SK-N-SH (cell line): ENCODE measurements around the gene IFT122. TPM values are rescaled to one million over a fixed set of nuclear protein-coding genes. Genes with fewer than 3 reads are reported as not detected.

Experiments
- CTCF ChIA-PET: fragments of 300-600, 350-600 bp; formaldehyde crosslinking; extraction: SDS; loops from one replicate; lab custom pipeline; 2021; lab: Yijun Ruan, JAX
- POLR2A ChIA-PET: fragments of 350-600 bp; sonication (Branson Sonifier 250); formaldehyde crosslinking; extraction: SDS; loops from one replicate; lab custom pipeline; 2020; ENCODE audit warnings: antibody characterized with exemption, inconsistent platforms; lab: Yijun Ruan, JAX
- DNase-seq: peaks from one replicate; pipeline ENCODE4 v3.0.0; 2012
- H2AFZ ChIP-seq: fragments of 200-600 bp; sonication (generic); 2 replicates; pipeline ENCODE4 v1.8.1; 2016; ENCODE audit warnings: antibody characterized with exemption, mild to moderate bottlenecking, low read depth
- H3F3A ChIP-seq: fragments of 200-600 bp; sonication (generic); replicated peaks from 2 replicates; pipeline ENCODE3; 2016; ENCODE audit warnings: antibody characterized with exemption, mild to moderate bottlenecking; ENCODE audit not compliant: insufficient read depth
- H3K27ac ChIP-seq, 2 experiments: fragments of 200-500 bp in 1 of 2; fragments of 200-600 bp in 1 of 2; sonication (Bioruptor generic) in 1 of 2; sonication (generic), shearing (Covaris generic) in 1 of 2; 2 replicates each; pipeline versions ENCODE4 v1.5.1 to v1.6.1; 2014 to 2016; ENCODE audit warnings: low read depth in 2 of 2, inconsistent platforms in 1 of 2, low read length in 1 of 2, mild to moderate bottlenecking in 1 of 2, mixed read lengths in 1 of 2
- H3K27me3 ChIP-seq: fragments of 200-600 bp; sonication (generic), shearing (Covaris generic); 2 replicates; pipeline ENCODE4 v1.6.1; 2016; ENCODE audit warnings: mixed run types; ENCODE audit not compliant: insufficient read depth
- H3K36me3 ChIP-seq, 2 experiments: fragments of 200-500 bp in 1 of 2; fragments of 200-600 bp in 1 of 2; sonication (Bioruptor generic) in 1 of 2; sonication (generic) in 1 of 2; replicated peaks in 1 of 2; 2 replicates each; pipeline versions ENCODE3 to v1.5.1; 2014 to 2016; ENCODE audit warnings: low read length in 1 of 2, mild to moderate bottlenecking in 1 of 2; ENCODE audit not compliant: insufficient read depth in 2 of 2, control insufficient read depth in 1 of 2
- H3K4me1 ChIP-seq, 2 experiments: fragments of 200-500 bp in 1 of 2; fragments of 200-600 bp in 1 of 2; sonication (Bioruptor generic) in 1 of 2; sonication (generic), shearing (Covaris generic) in 1 of 2; 2 replicates each; pipeline versions ENCODE4 v1.5.1 to v1.6.1; 2014 to 2016; ENCODE audit warnings: low read depth in 1 of 2, low read length in 1 of 2, mixed run types in 1 of 2; ENCODE audit not compliant: insufficient read depth in 2 of 2, control insufficient read depth in 1 of 2
- H3K4me2 ChIP-seq: fragments of 200-600 bp; sonication (generic), shearing (Covaris generic); 2 replicates; pipeline ENCODE4 v1.6.1; 2017; ENCODE audit warnings: mixed run types
- H3K4me3 ChIP-seq, 2 experiments: fragments of 200-500 bp in 1 of 2; fragments of 200-600 bp in 1 of 2; sonication (Bioruptor generic) in 1 of 2; sonication (generic), shearing (Covaris generic) in 1 of 2; 2 replicates each; pipeline versions ENCODE4 v1.5.1 to v1.8.1; 2014 to 2016; ENCODE audit warnings: low read depth in 2 of 2, inconsistent platforms in 1 of 2, low read length in 1 of 2, mild to moderate bottlenecking in 1 of 2, mixed read lengths in 1 of 2, moderate library complexity in 1 of 2
- H3K79me2 ChIP-seq: fragments of 200-600 bp; sonication (generic); 2 replicates; pipeline ENCODE4 v1.8.1; 2017; ENCODE audit warnings: mild to moderate bottlenecking; ENCODE audit not compliant: insufficient read depth
- H3K9ac ChIP-seq: fragments of 200-600 bp; sonication (generic); 2 replicates; pipeline ENCODE4 v1.6.1; 2017; ENCODE audit warnings: mixed run types
- H3K9me2 ChIP-seq: fragments of 200-600 bp; sonication (generic); 2 replicates; pipeline ENCODE4 v1.6.1; 2017; ENCODE audit warnings: mixed run types
- H3K9me3 ChIP-seq: fragments of 200-600 bp; sonication (generic); 2 replicates; pipeline ENCODE4 v1.6.1; 2017; ENCODE audit warnings: mixed run types, mild to moderate bottlenecking, moderate library complexity
- H4K20me1 ChIP-seq: fragments of 200-600 bp; sonication (generic); 2 replicates; pipeline ENCODE4 v1.6.1; 2017; ENCODE audit warnings: mild to moderate bottlenecking, mixed run types; ENCODE audit not compliant: insufficient read depth
- CHD2 ChIP-seq: fragments of 150-350 bp; IDR thresholded peaks from 2 replicates; pipeline ENCODE4 v1.6.1; 2018; ENCODE audit warnings: low read length; ENCODE audit not compliant: partially characterized antibody
- EP300 ChIP-seq, 2 experiments: IDR thresholded peaks; 2 replicates each; pipeline versions ENCODE4 v1.4.0 to v1.6.1; 2012; ENCODE audit warnings: borderline replicate concordance in 1 of 2, low read depth in 1 of 2, low read length in 1 of 2
- EZH2phosphoT487 ChIP-seq: fragments of 200-600 bp; sonication (generic); IDR thresholded peaks from 2 replicates; pipeline ENCODE4 v1.6.1; 2017; ENCODE audit warnings: low read depth, mixed run types, mild to moderate bottlenecking, antibody characterized with exemption, moderate library complexity, borderline replicate concordance
- FOSL2 ChIP-seq: IDR thresholded peaks from 2 replicates; pipeline ENCODE4 v1.4.0; 2012; ENCODE audit warnings: low read depth, mild to moderate bottlenecking, moderate library complexity, borderline replicate concordance
- FOXJ3 ChIP-seq: sonication (generic); formaldehyde crosslinking; IDR thresholded peaks from 2 replicates; pipeline ENCODE4 v1.5.1; 2020; ENCODE audit warnings: mild to moderate bottlenecking, missing genetic modification reagents
- GABPA ChIP-seq: IDR thresholded peaks from 2 replicates; pipeline ENCODE4 v1.4.0; 2012; ENCODE audit warnings: low read depth, mild to moderate bottlenecking
- JUND ChIP-seq: IDR thresholded peaks from 2 replicates; pipeline ENCODE4 v1.4.0; 2012
- NFIC ChIP-seq: IDR thresholded peaks from 2 replicates; pipeline ENCODE4 v1.4.0; 2012; ENCODE audit warnings: borderline replicate concordance
- NRF1 ChIP-seq: IDR thresholded peaks from 2 replicates; pipeline ENCODE4 v1.6.1; 2012; ENCODE audit warnings: low read depth, mild to moderate bottlenecking, low read length
- POLR2AphosphoS5 ChIP-seq: IDR thresholded peaks from 2 replicates; pipeline ENCODE4 v1.6.1; 2012; ENCODE audit warnings: low read depth, low read length
- RFX5 ChIP-seq: IDR thresholded peaks from 2 replicates; pipeline ENCODE4 v1.6.1; 2012; ENCODE audit warnings: mild to moderate bottlenecking, improper control_type of control experiment, low read length
- SMC3 ChIP-seq: IDR thresholded peaks from 2 replicates; pipeline ENCODE4 v1.6.1; 2012; ENCODE audit warnings: low read depth, low read length, improper control_type of control experiment
- TAF1 ChIP-seq: IDR thresholded peaks from 2 replicates; pipeline ENCODE4 v1.6.1; 2012; ENCODE audit warnings: low read depth, mild to moderate bottlenecking, low read length, moderate library complexity, borderline replicate concordance
- TEAD4 ChIP-seq: IDR thresholded peaks from 2 replicates; pipeline ENCODE4 v1.4.0; 2012; ENCODE audit warnings: mild to moderate bottlenecking, borderline replicate concordance; ENCODE audit not compliant: insufficient read depth
- YY1 ChIP-seq: IDR thresholded peaks from 2 replicates; pipeline ENCODE4 v1.4.0; 2012; ENCODE audit warnings: low read depth, mild to moderate bottlenecking
- WGBS: methylation state at CpG from one replicate; pipeline ENCODE4 v1.1.6; 2017; ENCODE audit warnings: low lambda C conversion rate; 5-methylcytosine and 5-hydroxymethylcytosine counted together
- polyA plus RNA-seq, 3 experiments: library from polyadenylated mRNA; depleted of rRNA; stranded (reverse); fragments of >200 nt; gene quantifications; 2 replicates each; pipeline ENCODE4 v1.2.3, GENCODE V29; 2012
- TF ChIP-seq, protein P1 (sequence below): fragments of 150-350 bp; IDR thresholded peaks from 2 replicates; pipeline ENCODE4 v1.6.1; 2017; ENCODE audit warnings: antibody characterized with exemption, low read length, low read depth, borderline replicate concordance
- TF ChIP-seq, protein P2 (sequence below): IDR thresholded peaks from 2 replicates; pipeline ENCODE4 v1.4.0; 2012; ENCODE audit warnings: low read depth
- TF ChIP-seq, protein P3 (sequence below): IDR thresholded peaks from 2 replicates; pipeline ENCODE4 v1.4.0; 2012; ENCODE audit warnings: low read depth, borderline replicate concordance
- TF ChIP-seq, protein P4 (sequence below): fragments of 150-350 bp; IDR thresholded peaks from 2 replicates; pipeline ENCODE4 v1.6.1; 2016; ENCODE audit warnings: mild to moderate bottlenecking, low read depth, low read length

The IFT122 gene
- polyA plus RNA-seq, 1 of the 3 experiments (the other 2 are of a cell fraction) = 20.1 TPM

DNA sequence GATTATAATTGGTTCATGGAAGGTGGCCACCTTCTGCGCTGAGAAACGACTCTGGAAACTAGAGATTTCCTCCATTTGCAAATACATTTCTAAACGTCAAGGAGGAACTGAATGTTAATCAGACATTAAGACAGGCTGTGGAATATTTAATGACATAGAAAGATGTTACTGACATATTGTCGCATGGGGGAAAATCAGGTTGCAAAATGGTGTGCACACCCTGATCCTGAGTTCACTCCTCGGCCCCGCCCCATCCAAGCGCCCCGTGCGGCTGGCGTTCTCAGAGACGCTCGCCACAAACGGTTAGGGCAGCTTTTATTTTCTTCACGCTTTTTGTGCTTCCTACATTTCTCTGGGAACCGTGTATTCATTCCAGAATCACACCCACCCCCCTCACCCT, 113.7 kb downstream of the IFT122 start:
- POLR2A ChIA-PET = no interaction called here
- Histone ChIP-seq H3K4me2 (no peak overlapping the region), H2AFZ (no peak overlapping the region), H3K9ac (no peak overlapping the region), H3K27ac (no peak overlapping the region), H3K79me2 (no peaks in the 10 kb centered on the region), H3K4me3 (no peak overlapping the region), H3F3A (peaks cover 5% of the 10 kb centered on the region), H4K20me1 (no peaks in the 10 kb centered on the region), H3K4me1 (peaks cover 7 to 40% of the 10 kb centered on the region in 2 experiments), H3K9me3 (no peaks in the 10 kb centered on the region), H3K27me3 (no peaks in the 10 kb centered on the region), H3K36me3 (no peaks in the 10 kb centered on the region), H3K9me2 (no peaks in the 10 kb centered on the region)
- 95% methylated on average over 15 of the region's 15 CpGs for WGBS
- TF ChIP-seq NRF1 = no peak
- TF ChIP-seq EP300 (IDR thresholded peaks at IDR 0.05; ENCODE audit: borderline replicate concordance in 1 of 2, low read depth in 1 of 2, low read length in 1 of 2) = no peak
- TF ChIP-seq CHD2 = no peak
- TF ChIP-seq, protein P1, sequence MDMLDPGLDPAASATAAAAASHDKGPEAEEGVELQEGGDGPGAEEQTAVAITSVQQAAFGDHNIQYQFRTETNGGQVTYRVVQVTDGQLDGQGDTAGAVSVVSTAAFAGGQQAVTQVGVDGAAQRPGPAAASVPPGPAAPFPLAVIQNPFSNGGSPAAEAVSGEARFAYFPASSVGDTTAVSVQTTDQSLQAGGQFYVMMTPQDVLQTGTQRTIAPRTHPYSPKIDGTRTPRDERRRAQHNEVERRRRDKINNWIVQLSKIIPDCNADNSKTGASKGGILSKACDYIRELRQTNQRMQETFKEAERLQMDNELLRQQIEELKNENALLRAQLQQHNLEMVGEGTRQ = no peak
- TF ChIP-seq FOXJ3 = no peak
- TF ChIP-seq, protein P2, sequence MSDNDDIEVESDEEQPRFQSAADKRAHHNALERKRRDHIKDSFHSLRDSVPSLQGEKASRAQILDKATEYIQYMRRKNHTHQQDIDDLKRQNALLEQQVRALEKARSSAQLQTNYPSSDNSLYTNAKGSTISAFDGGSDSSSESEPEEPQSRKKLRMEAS = no peak
- no peak for TF ChIP-seq SMC3
- TF ChIP-seq, protein P3, sequence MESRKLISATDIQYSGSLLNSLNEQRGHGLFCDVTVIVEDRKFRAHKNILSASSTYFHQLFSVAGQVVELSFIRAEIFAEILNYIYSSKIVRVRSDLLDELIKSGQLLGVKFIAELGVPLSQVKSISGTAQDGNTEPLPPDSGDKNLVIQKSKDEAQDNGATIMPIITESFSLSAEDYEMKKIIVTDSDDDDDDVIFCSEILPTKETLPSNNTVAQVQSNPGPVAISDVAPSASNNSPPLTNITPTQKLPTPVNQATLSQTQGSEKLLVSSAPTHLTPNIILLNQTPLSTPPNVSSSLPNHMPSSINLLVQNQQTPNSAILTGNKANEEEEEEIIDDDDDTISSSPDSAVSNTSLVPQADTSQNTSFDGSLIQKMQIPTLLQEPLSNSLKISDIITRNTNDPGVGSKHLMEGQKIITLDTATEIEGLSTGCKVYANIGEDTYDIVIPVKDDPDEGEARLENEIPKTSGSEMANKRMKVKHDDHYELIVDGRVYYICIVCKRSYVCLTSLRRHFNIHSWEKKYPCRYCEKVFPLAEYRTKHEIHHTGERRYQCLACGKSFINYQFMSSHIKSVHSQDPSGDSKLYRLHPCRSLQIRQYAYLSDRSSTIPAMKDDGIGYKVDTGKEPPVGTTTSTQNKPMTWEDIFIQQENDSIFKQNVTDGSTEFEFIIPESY = no peak
- CTCF ChIA-PET = interaction anchor here (2.5 kb wide), 1 partner anchor 63 kb away, joined by 7 read pairs; no protein-coding TSS in a partner anchor
- no peak for DNase-seq

DNA sequence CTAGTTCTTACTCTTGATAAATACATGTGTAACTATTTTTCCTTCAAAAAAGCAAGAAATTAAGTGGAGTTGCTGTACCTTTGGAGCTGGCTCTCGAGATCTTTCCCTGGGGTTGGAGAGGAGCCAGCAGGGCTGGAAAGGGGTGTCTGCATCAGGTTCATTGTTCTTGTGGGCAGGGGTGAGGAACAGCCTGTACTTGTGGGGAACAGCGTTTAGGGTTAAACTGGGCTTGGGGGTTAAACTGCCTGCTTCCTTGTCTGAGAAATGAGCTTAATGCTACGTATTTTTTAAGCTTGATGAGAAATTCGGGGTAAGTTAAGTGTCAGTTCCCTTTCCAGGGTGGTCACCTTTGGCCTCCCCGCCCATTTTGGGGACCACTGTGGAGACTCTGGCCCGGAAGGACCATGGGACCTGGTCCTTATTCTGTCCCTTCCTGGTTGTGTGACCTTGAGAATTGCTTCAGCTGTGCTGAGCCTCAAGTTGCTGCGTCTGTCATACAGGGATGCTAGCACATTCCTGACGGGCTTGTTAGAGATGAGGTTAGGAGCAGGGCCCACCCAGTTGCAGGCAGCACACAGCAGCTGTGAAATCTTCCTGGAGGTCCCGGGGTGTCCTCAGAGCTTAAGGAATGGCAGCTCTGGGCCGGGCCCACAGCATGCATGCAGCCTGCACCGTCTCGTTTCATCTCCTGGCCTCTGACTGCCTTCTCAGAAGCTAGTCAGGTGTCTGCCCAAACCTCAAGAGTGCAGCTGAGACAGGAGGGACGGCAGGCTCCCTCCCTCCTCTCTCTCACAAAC, 114.5 kb downstream of the IFT122 start:
- H3F3A ChIP-seq = peaks cover 8% of the 10 kb centered on the region
- no peaks in the 10 kb centered on the region for H3K27me3 ChIP-seq
- CTCF ChIA-PET = interaction anchor here (0.8 to 2.5 kb wide), 2 partner anchors 20 to 64 kb away, joined by 4 to 7 read pairs; no protein-coding TSS in a partner anchor
- H3K9me3 ChIP-seq = no peaks in the 10 kb centered on the region
- no peak overlapping the region for H3K9ac ChIP-seq
- no peak overlapping the region for H2AFZ ChIP-seq
- no peaks in the 10 kb centered on the region for H3K36me3 ChIP-seq
- no peak overlapping the region for H3K4me2 ChIP-seq
- no peaks in the 10 kb centered on the region for H3K9me2 ChIP-seq
- WGBS = 84% methylated on average over 6 of the region's 13 CpGs
- no peaks in the 10 kb centered on the region for H3K79me2 ChIP-seq
- H3K4me3 ChIP-seq = no peak overlapping the region
- POLR2A ChIA-PET = no interaction called here
- H3K27ac ChIP-seq = no peak overlapping the region
- H3K4me1 ChIP-seq = peaks cover 16 to 49% of the 10 kb centered on the region in 2 experiments
- no peak for DNase-seq
- no peaks in the 10 kb centered on the region for H4K20me1 ChIP-seq
- TF ChIP-seq TAF1 (no peak), TEAD4 (no peak), CHD2 (no peak), GABPA (no peak), JUND (no peak), RFX5 (no peak), EP300 (IDR thresholded peaks at IDR 0.05; ENCODE audit: borderline replicate concordance in 1 of 2, low read depth in 1 of 2, low read length in 1 of 2) (no peak), YY1 (no peak), EZH2phosphoT487 (no peak), NFIC (no peak), FOSL2 (no peak), NRF1 (no peak), SMC3 (no peak), POLR2AphosphoS5 (no peak)
- TF ChIP-seq, protein P4, sequence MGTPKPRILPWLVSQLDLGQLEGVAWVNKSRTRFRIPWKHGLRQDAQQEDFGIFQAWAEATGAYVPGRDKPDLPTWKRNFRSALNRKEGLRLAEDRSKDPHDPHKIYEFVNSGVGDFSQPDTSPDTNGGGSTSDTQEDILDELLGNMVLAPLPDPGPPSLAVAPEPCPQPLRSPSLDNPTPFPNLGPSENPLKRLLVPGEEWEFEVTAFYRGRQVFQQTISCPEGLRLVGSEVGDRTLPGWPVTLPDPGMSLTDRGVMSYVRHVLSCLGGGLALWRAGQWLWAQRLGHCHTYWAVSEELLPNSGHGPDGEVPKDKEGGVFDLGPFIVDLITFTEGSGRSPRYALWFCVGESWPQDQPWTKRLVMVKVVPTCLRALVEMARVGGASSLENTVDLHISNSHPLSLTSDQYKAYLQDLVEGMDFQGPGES = no peak
- TF ChIP-seq, protein P3 = no peak
